Upper lobe of left lung (tissue), 4 donors: ENCODE measurements around the gene DOLPP1.
A peak's percentile ranks its signal among the peaks of the same experiment; 100 is the strongest.
"Not testable (repeated sequence)": the region's sequence is repeated elsewhere in the genome, so short reads cannot be mapped to it uniquely, and the experiment has no call there.

ENCODE experiments used
- CTCF ChIP-seq, 6 experiments: fragments of 450-650 bp in 4 of 6; fragments of 200-600 bp in 2 of 6; sonication (generic) in 2 of 6; IDR thresholded peaks; one replicate each; pipeline ENCODE4 v1.5.1; 2016 to 2019; ENCODE audit warnings: antibody characterized with exemption in 6 of 6
- EP300 ChIP-seq, 4 donors: sonication (generic); formaldehyde crosslinking; IDR thresholded peaks; one replicate each; pipeline ENCODE4 v1.5.1; 2017; ENCODE audit warnings: antibody characterized with exemption in 4 of 4, control low read depth in 2 of 4

- not testable (repeated sequence) for TF ChIP-seq EP300 (IDR thresholded peaks at IDR 0.05)
- TF ChIP-seq CTCF (IDR thresholded peaks at IDR 0.05), result peak in 1 of 6 experiments; percentile 25
These were observed 45.1 kb upstream of the DOLPP1 start for GRCh38 chr9:129035838-129036237.
